Stimulated activated naive CD4-positive, alpha-beta T cell (primary cell): ENCODE data around the gene CAMTA1.
"Not testable (repeated sequence)": the region's sequence is repeated elsewhere in the genome, so short reads cannot be mapped to it uniquely, and the experiment has no call there.

Experiments used
- DNase-seq, 6 experiments: peaks; one replicate each; lab custom pipeline; 2025; lab: John Stamatoyannopoulos, UW

CAMTA1 gene

GRCh38 chr1:7372477-7373120 is 587.3 kb downstream of the CAMTA1 start:
- no peak for DNase-seq

GRCh38 chr1:7373251-7373650 is 588.0 kb downstream of the CAMTA1 start:
- no peak for DNase-seq

DNA sequence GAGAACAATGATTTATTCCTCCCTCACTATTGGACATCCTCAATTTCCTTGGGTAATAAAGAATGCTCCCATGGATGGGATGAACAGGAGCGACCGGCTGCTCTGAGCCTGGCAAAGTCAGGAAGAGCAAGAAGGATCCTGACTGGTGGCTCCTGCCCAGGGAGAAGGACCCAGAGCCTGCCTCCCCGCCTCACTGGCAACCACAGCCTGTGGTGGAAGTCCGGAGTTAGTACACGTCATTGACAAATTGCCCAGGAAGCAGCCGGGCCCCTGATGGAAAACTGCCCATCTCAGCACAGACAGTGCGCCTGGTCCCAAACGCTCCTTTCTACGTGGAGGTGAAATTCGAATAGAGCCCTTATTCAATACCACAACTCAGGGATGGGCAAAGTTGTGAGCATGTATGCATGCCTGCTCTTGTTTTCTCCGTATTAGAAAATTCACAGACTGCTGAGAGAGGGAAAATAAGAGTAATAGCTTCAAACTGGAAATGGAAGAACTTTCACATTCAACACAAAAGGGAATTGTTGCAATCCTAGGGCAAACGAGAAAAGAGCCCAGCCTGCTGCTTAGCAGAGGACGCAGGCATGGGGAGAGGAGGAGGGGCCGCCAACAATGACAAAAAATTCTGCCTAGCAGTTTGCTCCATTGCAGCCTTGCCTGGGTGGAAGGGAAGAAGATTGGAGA is 588.8 kb downstream of the CAMTA1 start:
- no peak for DNase-seq

GRCh38 chr1:7374563-7375160 is 589.4 kb downstream of the CAMTA1 start:
- no peak for DNase-seq

DNA sequence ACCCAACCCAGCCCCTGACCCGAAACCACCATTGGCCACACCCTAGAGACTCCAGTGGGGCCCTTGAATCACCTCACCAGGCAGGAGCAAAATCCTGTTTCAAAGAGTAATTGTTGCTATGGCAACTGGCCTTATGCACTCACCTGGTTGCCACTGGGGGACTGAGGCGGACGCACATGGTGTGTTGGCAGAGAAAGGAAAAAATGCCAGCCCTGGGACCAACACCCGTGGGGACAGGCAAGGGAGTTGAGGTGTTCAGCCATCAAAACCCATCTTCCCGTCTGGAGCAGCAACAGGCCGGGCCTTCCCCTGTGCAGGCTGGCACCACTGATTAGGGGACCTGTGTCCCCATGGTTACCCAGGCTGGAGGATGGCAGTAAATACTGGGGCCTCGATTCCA is 590.1 kb downstream of the CAMTA1 start:
- no peak for DNase-seq

DNA sequence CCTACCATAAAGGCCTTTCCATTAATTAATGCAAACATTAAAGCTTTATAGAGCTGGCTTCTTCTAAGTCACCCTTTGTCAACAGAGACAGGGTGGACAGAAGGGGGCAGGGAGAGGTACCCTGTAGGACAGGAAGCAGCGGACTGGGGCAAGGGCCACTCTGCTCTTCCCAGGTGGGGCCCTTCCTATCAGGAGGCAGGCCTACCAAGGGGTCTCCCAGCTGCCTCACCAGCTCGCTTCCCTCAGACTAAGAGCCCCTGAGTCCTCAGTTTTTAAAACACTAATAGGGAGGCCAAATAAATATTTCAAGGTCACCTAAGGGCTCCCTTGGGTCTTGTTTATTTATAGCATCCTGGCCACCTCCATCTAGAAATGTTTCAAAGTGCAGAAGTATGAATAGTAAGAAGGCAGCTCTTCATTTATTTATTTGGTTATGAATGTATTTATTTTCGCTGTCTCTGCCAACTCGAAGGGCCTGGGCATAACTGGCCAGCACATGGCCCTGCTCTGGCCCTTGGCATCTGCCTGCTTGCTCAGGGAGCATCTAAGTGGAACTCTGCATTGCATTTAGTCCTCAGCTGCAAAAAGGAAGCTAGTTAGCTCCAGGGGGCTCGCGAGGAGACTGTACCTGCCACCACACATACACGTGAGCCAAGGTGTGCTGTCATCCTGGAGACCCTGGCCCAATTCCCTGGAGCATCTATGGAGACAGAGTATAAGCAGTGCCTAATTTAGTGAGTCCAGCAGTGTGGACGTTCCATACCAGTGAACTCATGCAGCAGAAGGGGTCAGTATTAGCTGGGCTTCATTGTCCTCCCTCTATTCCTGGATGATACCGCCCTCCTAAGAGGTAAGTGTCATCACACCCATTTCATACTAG is 590.8 kb downstream of the CAMTA1 start:
- no peak for DNase-seq

- no peak for DNase-seq
Measured at GRCh38 chr1:7376676-7377075, 591.4 kb downstream of the CAMTA1 start.

GRCh38 chr1:7378346-7379130 is 593.3 kb downstream of the CAMTA1 start:
- DNase-seq, result no peak

GRCh38 chr1:7379441-7379971 is 594.3 kb downstream of the CAMTA1 start:
- DNase-seq, result no peak

DNA sequence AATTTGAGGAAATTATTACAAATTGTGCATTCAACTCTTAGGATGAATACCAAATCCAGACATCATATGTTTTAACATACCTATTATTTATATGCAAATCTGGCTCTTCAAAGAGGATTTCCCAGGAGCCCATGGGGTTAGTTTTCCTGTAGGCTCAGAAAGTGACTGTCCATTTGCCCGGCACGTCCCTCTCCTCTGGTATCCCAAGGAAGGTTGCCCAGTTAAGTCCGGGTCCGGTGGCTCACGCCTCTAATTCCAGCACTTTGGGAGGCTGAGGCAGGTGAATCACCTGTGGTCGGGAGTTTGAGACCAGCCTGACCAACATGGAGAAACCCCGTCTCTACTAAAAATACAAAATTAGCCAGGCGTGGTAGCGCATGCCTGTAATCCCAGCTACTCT is 594.8 kb downstream of the CAMTA1 start:
- DNase-seq, result not testable (repeated sequence)

- no peak for DNase-seq
Measured at GRCh38 chr1:7380712-7381111, 595.5 kb downstream of the CAMTA1 start.

DNA sequence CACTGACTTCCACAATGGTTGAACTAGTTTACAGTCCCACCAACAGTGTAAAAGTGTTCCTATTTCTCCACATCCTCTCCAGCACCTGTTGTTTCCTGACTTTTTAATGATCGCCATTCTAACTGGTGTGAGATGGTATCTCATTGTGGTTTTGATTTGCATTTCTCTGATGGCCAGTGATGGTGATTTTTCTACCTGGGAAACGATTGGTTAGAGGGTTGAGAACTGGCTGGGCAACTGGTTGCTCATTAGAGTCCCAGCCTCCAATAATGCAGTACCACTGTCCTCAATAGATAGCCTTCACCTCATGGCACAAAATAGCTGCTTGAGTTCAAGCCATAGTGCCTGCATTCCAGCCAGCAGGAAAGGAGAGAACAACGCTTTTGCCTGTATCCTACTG is 596.5 kb downstream of the CAMTA1 start:
- not testable (repeated sequence) for DNase-seq

DNA sequence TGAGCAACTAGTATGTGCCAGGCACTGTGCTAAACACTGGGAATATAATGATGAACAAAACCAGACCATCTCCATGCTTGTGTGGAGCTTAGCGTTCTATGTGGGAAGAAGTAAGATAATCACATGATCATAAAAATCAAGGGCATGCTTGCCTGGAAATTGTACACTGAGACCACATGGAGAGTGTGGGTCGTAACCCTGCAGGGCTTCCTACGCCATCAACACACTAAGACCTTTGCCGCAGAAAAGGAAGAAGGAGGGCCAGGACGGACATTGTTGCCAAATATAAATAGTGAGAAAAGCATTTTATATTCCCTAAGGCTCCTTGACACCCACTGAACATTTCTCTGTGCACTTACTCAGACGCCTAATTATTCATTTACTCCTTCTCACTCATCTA is 597.7 kb downstream of the CAMTA1 start:
- DNase-seq, result no peak

GRCh38 chr1:7383671-7384520 is 598.6 kb downstream of the CAMTA1 start:
- no peak for DNase-seq

DNA sequence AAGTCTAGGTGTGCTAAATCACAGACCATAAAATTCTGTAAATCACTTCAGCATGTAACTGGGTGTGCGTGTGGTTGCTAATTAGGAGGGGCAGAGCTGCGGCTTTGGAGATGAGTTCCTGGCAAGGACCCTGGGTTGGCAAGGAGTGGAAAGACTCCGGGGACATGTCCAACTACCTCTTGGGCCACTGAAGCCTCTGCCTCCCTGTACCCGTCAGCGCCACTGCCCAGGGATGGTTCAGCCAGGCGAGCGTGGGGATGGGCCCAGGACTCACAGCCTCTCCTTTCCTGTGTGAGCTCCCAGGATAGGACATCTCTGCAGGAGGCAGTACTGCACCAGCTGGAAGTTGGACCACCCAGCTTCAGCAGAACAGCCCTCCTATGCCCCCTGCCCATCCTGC is 599.4 kb downstream of the CAMTA1 start:
- DNase-seq, result no peak

DNA sequence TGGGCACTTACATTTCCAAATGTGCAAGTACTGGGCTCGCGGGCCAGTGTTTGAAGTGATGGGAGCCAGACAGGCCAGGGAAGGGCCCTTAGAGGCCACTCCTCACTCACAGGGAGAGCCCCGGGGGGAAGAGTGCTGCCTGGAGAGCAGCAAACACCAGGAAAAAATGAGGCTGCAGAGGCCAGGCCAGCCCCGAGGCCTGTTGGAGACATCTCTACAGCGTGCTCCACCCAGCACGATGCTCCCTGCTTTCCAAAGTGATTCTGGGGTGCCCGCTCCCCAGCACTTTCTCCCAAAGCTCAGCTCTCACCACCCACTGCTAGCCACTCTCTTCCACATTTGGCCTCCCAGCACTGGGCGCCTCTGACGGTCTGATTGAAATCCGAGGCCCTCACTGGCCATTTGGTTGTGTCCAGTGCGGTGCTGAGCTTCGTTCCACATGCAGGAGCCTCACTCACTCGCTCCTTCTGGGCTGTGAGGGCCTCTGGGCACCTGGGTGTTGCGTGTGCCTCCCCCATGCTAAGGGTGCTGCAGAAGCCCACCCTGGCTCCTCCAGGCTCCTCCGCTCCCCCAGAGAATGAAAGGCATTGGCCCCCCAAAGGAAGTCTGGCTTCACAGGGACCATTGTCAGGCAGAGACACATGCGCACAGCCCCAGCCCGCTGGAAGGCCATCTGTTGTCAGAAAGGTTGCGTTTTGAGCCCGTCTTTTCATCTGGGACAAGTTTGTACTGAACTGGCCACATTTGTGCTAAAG is 600.4 kb downstream of the CAMTA1 start:
- DNase-seq, result no peak

DNA sequence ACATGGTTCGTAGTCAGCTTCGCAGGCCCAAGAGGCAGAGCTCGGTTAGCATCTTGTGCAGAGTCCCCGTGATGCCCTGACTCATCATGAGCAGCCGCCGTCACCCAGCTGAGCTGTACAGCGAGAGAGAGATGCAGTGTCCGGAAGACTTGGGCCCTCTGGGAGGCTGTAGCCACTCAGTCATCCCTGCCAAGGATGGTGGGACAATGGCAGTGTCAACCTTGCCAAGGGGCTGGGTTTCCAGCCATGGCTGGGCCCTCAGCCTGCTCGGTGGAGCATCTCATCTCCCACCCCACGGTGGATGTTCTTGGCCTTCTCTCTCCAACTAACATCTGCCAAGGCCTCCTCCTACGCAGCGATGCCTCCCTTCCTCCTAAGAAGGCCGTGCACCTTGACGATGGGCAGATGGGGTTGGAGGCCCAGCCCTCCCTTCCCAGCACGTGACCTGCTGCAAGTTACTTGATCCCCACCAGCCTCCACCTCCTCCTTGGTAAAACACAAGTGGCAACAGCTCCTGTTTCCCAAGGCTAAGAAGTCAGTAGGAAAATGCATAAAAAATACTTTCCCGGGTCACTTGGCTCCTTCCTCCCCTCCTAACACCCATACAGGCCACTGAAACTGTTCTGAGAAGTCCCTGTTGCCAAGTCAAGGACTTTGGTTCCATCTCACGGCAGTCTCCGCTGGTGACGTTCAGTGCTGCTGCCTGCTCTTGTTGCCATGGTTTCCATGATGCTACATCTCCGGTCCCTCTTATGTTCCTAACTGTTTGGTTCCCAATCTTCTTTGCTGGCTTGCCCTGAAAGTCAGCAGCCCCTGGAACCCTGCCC is 601.2 kb downstream of the CAMTA1 start:
- DNase-seq, result no peak

GRCh38 chr1:7387053-7387927 is 602.0 kb downstream of the CAMTA1 start:
- no peak for DNase-seq
